PC-9 (cell line): Measurements from ENCODE around the gene FAM110A. TPM values are rescaled to one million over a fixed set of nuclear protein-coding genes. Genes with fewer than 3 reads are reported as not detected.
A peak's percentile ranks its signal among the peaks of the same experiment; 100 is the strongest.

Experiments
- BruUV-seq: library from RNA; stranded (reverse); fragments of 400-500 nt; replicated peaks from 2 replicates; lab custom pipeline; 2021; lab: Mats Ljungman, UMichigan
- CTCF ChIA-PET: fragments of 300-600 bp; sonication (Branson Sonifier 250); formaldehyde crosslinking; loops from one replicate; lab custom pipeline; 2022; ENCODE audit warnings: antibody characterized with exemption; lab: Charles Lee
- POLR2A ChIA-PET: fragments of 300-600 bp; sonication (Branson Sonifier 250); formaldehyde crosslinking; loops from one replicate; lab custom pipeline; 2022; ENCODE audit warnings: antibody characterized with exemption; ENCODE audit not compliant: unreplicated experiment; lab: Charles Lee
- DNase-seq, 2 experiments: peaks; one replicate each; pipeline versions ENCODE4 v3.0.0 to v3.0.0-alpha.2; 2015 to 2022; ENCODE audit warnings: mixed read lengths in 1 of 2
- H2AFZ ChIP-seq: fragments of 200-600 bp; sonication (generic); 2 replicates; pipeline ENCODE4 v1.8.1; 2017; ENCODE audit warnings: antibody characterized with exemption
- H3F3A ChIP-seq: fragments of 200-600 bp; sonication (generic); 2 replicates; pipeline ENCODE4 v1.8.1; 2017; ENCODE audit warnings: antibody characterized with exemption, mild to moderate bottlenecking, low read depth; ENCODE audit not compliant: insufficient read depth
- H3K27ac ChIP-seq: fragments of 200-600 bp; sonication (generic); 2 replicates; pipeline ENCODE4 v1.6.1; 2016; ENCODE audit warnings: mixed run types
- H3K27me3 ChIP-seq: fragments of 200-600 bp; sonication (generic); 2 replicates; pipeline ENCODE4 v1.6.1; 2016; ENCODE audit warnings: low read depth, mixed run types; ENCODE audit not compliant: insufficient read depth
- H3K36me3 ChIP-seq: fragments of 200-600 bp; sonication (generic); 2 replicates; pipeline ENCODE4 v1.6.1; 2016; ENCODE audit warnings: low read depth, mixed run types
- H3K4me1 ChIP-seq: fragments of 200-600 bp; sonication (generic); replicated peaks from 2 replicates; pipeline ENCODE4 v1.6.1; 2016; ENCODE audit warnings: mixed run types; ENCODE audit not compliant: insufficient read depth
- H3K4me2 ChIP-seq: fragments of 200-600 bp; sonication (generic); 2 replicates; pipeline ENCODE4 v1.6.1; 2017; ENCODE audit warnings: mixed run types
- H3K4me3 ChIP-seq: fragments of 200-600 bp; sonication (generic); 2 replicates; pipeline ENCODE4 v1.6.1; 2016; ENCODE audit warnings: mixed run types
- H3K79me2 ChIP-seq: fragments of 200-600 bp; sonication (generic); 2 replicates; pipeline ENCODE4 v1.6.1; 2017; ENCODE audit warnings: low read depth, mixed run types
- H3K9me2 ChIP-seq: fragments of 200-600 bp; sonication (generic); 2 replicates; pipeline ENCODE4 v1.8.1; 2017; ENCODE audit warnings: mild to moderate bottlenecking; ENCODE audit not compliant: insufficient read depth
- H3K9me3 ChIP-seq: fragments of 200-600 bp; sonication (generic); 2 replicates; pipeline ENCODE4 v1.8.1; 2016; ENCODE audit warnings: low read depth; ENCODE audit not compliant: insufficient read depth
- H4K20me1 ChIP-seq: fragments of 200-600 bp; sonication (generic); 2 replicates; pipeline ENCODE4 v1.8.1; 2017; ENCODE audit not compliant: insufficient read depth
- EZH2 ChIP-seq: fragments of 200-600 bp; sonication (generic); IDR thresholded peaks from 2 replicates; pipeline ENCODE4 v1.8.0; 2017; ENCODE audit warnings: antibody characterized with exemption, low read depth
- intact Hi-C: fragments of 100-400 bp; cut with micrococcal nuclease; formaldehyde crosslinking; loops from one replicate; pipeline ENCODE4 v1.10.0; 2022; ENCODE audit not compliant: unreplicated experiment
- total RNA-seq: library from RNA; stranded (reverse); gene quantifications from 2 replicates; pipeline ENCODE4 v1.2.3, GENCODE V29; 2021
- TF ChIP-seq, protein P1 (sequence below): fragments of 200-600 bp; sonication (generic); conservative IDR thresholded peaks from 2 replicates; pipeline ENCODE4 v1.6.1; 2017; ENCODE audit warnings: mixed run types, antibody characterized with exemption, mild to moderate bottlenecking, moderate library complexity

FAM110A gene
- total RNA-seq, 1 experiment from 2014 or later, result 30.8 TPM

- TF ChIP-seq, protein P1, sequence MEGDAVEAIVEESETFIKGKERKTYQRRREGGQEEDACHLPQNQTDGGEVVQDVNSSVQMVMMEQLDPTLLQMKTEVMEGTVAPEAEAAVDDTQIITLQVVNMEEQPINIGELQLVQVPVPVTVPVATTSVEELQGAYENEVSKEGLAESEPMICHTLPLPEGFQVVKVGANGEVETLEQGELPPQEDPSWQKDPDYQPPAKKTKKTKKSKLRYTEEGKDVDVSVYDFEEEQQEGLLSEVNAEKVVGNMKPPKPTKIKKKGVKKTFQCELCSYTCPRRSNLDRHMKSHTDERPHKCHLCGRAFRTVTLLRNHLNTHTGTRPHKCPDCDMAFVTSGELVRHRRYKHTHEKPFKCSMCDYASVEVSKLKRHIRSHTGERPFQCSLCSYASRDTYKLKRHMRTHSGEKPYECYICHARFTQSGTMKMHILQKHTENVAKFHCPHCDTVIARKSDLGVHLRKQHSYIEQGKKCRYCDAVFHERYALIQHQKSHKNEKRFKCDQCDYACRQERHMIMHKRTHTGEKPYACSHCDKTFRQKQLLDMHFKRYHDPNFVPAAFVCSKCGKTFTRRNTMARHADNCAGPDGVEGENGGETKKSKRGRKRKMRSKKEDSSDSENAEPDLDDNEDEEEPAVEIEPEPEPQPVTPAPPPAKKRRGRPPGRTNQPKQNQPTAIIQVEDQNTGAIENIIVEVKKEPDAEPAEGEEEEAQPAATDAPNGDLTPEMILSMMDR, result no peak
- TF ChIP-seq EZH2, result no peak
- no peaks in the 10 kb centered on the region for H3K9me3 ChIP-seq
- ChIA-PET POLR2A (interaction anchor here (0.9 kb wide), 1 partner anchor 12 kb away, joined by 3 read pairs; no protein-coding TSS in a partner anchor), CTCF (interaction anchor here (0.9 kb wide), 1 partner anchor 26 kb away, joined by 6 read pairs; no protein-coding TSS in a partner anchor)
- DNase-seq, result no peak
- H3K4me3 ChIP-seq, result no peak overlapping the region
- no peaks in the 10 kb centered on the region for H3K9me2 ChIP-seq
- no TSS peak for BruUV-seq
- no peaks in the 10 kb centered on the region for H3K27me3 ChIP-seq
- peaks cover 22% of the 10 kb centered on the region for H3K4me1 ChIP-seq
- peaks cover 67% of the 10 kb centered on the region for H3K79me2 ChIP-seq
- intact Hi-C loops, result no loop called here
- no peak overlapping the region for H2AFZ ChIP-seq
- no peaks in the 10 kb centered on the region for H3K36me3 ChIP-seq
- no peak overlapping the region for H3K4me2 ChIP-seq
- H4K20me1 ChIP-seq, result no peaks in the 10 kb centered on the region; the same call in 1 of the 2 replicates
- H3K27ac ChIP-seq, result no peak overlapping the region
- H3F3A ChIP-seq, result peaks cover 7% of the 10 kb centered on the region; the same call in 1 of the 2 replicates
These were observed 10.4 kb downstream of the FAM110A start for GRCh38 chr20:843912-844311.

GRCh38 chr20:844473-845225, 11.1 kb downstream of the FAM110A start:
- Histone ChIP-seq H3K4me2 (no peak overlapping the region), H3K4me1 (peaks cover 22% of the 10 kb centered on the region), H4K20me1 (no peaks in the 10 kb centered on the region; the same call in 1 of the 2 replicates), H3K36me3 (no peaks in the 10 kb centered on the region), H2AFZ (no peak overlapping the region), H3K27ac (no peak overlapping the region), H3K9me3 (no peaks in the 10 kb centered on the region), H3F3A (peaks cover 7% of the 10 kb centered on the region; the same call in 1 of the 2 replicates), H3K27me3 (no peaks in the 10 kb centered on the region), H3K4me3 (no peak overlapping the region), H3K79me2 (peaks cover 64% of the 10 kb centered on the region), H3K9me2 (no peaks in the 10 kb centered on the region)
- TF ChIP-seq, protein P1, result no peak
- no peak for TF ChIP-seq EZH2
- POLR2A ChIA-PET, result interaction anchor here (0.9 kb wide), 1 partner anchor 11 kb away, joined by 3 read pairs; no protein-coding TSS in a partner anchor
- CTCF ChIA-PET, result interaction anchor here (0.9 kb wide), 1 partner anchor 27 kb away, joined by 6 read pairs; no protein-coding TSS in a partner anchor
- intact Hi-C loops, result no loop called here
- peak in 1 of 2 experiments; percentile 69 for DNase-seq
- BruUV-seq, result no TSS peak

GRCh38 chr20:845226-845868, 11.8 kb downstream of the FAM110A start:
- Histone ChIP-seq H3K4me2 (no peak overlapping the region), H3K36me3 (no peaks in the 10 kb centered on the region), H4K20me1 (no peaks in the 10 kb centered on the region; the same call in 1 of the 2 replicates), H3K27me3 (no peaks in the 10 kb centered on the region), H3K4me1 (peaks cover 22% of the 10 kb centered on the region), H3K27ac (no peak overlapping the region), H3K4me3 (no peak overlapping the region), H2AFZ (no peak overlapping the region), H3K79me2 (peaks cover 64% of the 10 kb centered on the region), H3F3A (peaks cover 5% of the 10 kb centered on the region; the same call in 1 of the 2 replicates), H3K9me3 (no peaks in the 10 kb centered on the region), H3K9me2 (no peaks in the 10 kb centered on the region)
- CTCF ChIA-PET, result no interaction called here
- intact Hi-C loops, result no loop called here
- POLR2A ChIA-PET, result no interaction called here
- TF ChIP-seq, protein P1, result no peak
- no peak for TF ChIP-seq EZH2
- no peak for DNase-seq
- TSS peak; percentile 2 for BruUV-seq
